D721Med (cell line): ENCODE results near the gene COP1.

Experiments
- DNase-seq: peaks from one replicate; pipeline ENCODE4 v3.0.0; 2011; ENCODE audit warnings: low spot score; ENCODE audit not compliant: insufficient read length
- FAIRE-seq: peaks from 2 replicates; lab custom pipeline; 2011; peaks lifted over from hg19 to GRCh38; lab: Jason Lieb, UNC
- TF ChIP-seq, protein P1 (sequence below): IDR thresholded peaks from 2 replicates; pipeline ENCODE4 v1.5.1; 2012; ENCODE audit warnings: mild to moderate bottlenecking, control low read depth; ENCODE audit not compliant: insufficient read depth; ENCODE audit errors: missing control alignments

COP1 gene

DNA sequence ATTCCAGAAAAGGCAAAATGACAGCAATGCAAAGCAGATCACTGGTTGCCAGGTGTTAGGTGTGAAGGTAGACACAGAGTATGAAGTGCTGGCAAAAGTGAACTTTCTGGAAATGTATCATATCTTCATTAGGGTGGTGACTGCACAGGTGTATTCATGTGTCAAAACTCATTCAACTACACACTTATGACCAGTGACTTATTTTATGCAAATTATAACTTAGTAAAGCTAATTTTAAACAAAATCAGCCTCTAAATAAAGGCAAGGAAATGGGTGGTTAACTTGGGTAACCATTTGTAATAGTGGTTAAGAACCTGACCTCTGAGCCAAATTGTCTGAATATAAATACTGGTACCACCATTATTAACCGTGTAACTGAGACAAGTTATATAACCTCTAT lies 7.4 kb downstream of the COP1 start:
- FAIRE-seq = peak; percentile 74
- no peak for DNase-seq
- TF ChIP-seq, protein P1, sequence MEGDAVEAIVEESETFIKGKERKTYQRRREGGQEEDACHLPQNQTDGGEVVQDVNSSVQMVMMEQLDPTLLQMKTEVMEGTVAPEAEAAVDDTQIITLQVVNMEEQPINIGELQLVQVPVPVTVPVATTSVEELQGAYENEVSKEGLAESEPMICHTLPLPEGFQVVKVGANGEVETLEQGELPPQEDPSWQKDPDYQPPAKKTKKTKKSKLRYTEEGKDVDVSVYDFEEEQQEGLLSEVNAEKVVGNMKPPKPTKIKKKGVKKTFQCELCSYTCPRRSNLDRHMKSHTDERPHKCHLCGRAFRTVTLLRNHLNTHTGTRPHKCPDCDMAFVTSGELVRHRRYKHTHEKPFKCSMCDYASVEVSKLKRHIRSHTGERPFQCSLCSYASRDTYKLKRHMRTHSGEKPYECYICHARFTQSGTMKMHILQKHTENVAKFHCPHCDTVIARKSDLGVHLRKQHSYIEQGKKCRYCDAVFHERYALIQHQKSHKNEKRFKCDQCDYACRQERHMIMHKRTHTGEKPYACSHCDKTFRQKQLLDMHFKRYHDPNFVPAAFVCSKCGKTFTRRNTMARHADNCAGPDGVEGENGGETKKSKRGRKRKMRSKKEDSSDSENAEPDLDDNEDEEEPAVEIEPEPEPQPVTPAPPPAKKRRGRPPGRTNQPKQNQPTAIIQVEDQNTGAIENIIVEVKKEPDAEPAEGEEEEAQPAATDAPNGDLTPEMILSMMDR = no peak

DNA sequence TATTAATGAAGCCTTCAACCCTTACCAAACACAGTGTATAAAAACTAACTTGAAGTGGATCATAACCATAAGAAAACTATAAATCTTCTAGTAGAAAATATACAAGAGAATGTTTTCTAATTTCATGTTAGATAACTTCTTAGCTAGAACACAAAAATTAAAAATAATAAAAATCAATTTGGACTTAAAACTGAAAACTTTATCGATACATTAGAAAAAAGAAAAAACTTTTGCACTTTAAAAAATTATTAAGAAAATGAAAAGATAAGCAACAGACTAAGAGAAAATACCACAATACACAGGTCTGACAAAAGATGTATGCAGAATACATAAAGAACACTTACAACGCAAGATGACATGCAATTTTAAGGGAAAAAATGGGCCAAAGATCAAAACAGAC lies 8.7 kb downstream of the COP1 start:
- TF ChIP-seq, protein P1 = no peak
- no peak for FAIRE-seq
- no peak for DNase-seq

DNA sequence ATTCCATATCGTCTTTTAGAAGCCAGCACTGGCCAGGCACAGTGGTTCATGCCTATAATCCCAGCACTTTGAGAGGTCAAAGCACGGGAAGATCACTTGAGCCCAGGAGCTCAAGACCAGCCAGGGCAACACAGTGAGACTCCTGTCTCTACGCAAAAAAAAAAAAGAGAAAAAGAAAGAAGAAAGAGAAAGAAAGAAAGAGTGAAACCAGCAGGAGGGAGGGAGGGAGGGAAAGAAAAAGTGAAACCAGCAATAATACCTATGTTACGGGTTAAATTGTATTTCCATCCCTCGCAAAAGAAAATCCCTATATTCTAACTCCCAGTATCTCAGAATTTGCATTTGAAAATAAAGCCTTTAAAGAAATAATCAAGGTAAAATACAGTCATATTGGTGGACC lies 10.4 kb downstream of the COP1 start:
- DNase-seq (no peak), FAIRE-seq (no peak)
- TF ChIP-seq, protein P1 = no peak

DNA sequence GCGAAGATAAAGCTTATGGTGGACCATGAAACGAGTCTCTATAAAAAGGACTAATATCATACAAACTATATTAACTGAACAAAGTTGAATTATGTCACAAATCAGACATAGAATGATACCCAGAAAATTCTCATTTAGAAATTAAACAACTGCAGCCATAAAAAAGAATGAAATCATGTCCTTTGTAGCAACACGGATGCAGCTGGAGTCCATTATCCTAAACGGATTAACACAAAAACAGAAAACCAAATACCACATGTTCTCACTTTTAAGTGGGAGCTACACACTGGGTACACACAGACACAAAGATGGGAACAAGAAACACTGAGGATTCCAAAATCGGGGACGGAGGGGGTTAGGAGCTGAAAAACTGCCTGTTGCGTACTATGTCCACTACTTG lies 11.5 kb downstream of the COP1 start:
- TF ChIP-seq, protein P1 = no peak
- DNase-seq (no peak), FAIRE-seq (peak; percentile 96)

DNA sequence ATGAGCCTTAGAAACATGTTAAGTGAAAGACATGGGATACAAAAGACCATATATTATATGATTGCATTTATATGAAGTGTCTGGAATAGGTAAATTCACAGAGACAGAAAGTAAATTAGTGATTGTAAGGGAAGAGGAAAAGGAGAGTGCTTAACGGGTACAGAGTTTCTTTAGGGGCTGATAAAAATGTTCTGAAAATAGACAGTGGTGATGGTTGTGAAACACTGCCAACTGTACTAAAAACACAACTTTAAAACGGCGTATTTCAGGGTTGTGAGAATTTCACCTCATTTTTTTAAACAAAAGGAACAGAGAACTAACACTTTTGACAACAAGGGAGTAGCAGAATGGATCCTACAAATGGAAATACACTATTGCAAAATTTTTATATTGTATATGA lies 13.4 kb downstream of the COP1 start:
- TF ChIP-seq, protein P1 = no peak
- DNase-seq = no peak
- peak; percentile 74 for FAIRE-seq

DNA sequence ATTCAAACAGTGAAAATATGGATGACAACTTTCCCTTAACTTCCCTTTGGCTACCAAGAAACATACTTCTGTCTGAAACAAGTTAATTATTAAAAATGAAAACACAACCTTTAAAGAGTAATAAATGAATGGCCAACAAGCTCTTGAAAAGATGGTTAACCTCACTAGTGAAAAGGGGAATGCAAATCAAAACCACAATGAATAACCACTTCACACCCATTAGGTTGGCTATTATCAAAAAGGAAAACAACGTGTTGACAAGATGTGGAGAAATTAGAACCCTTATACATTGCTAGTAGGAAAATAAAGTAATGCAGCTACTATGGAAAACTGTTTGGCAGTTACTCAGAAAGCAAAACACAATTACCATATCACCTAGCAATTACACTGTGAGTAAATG lies 14.1 kb downstream of the COP1 start:
- TF ChIP-seq, protein P1 = no peak
- no peak for DNase-seq
- FAIRE-seq = peak; percentile 92

DNA sequence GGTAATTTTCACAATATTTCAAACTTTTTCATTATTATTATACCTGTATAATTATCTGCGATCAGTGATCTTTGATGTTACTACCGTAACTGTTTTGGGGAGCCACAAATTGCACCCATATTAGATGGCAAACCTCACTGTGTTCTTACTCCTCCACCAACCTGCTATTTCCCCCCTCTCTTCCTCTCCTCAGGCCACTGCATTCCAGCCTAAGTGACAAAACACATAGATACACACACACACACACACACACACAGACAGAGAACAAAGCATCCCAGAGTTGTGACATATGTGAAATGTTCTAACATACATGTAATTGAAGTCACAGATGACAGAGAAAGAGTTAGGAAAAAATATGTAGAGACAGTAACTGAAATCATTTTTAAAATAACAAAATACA lies 18.5 kb downstream of the COP1 start:
- FAIRE-seq (no peak), DNase-seq (no peak)
- TF ChIP-seq, protein P1 = no peak
